ENCODE measurements around the gene GTF2IRD1. TPM values are rescaled to one million over a fixed set of nuclear protein-coding genes. Genes with fewer than 3 reads are reported as not detected.

GTF2IRD1 gene
- polyA plus RNA-seq, 3 donors, result not detected

Small RNA genes lying within 50 kb of the gene (small RNA-seq; reads per million reads assigned to genes)
- not detected for gene RNA5SP233 (ENCODE audit: insufficient read length, low read depth)

Other genes with a start within 250 kb of the GTF2IRD1 start
- 100 to 1,000 TPM; 318 to 355 (median 349) TPM for gene LAT2, start 243.9 kb upstream of the GTF2IRD1 start, polyA plus RNA-seq
- gene RFC2, start 199.5 kb upstream of the GTF2IRD1 start, polyA plus RNA-seq, result 10 to 100 TPM; 12.8 to 42.1 (median 33.5) TPM
- 1 to 10 TPM; 1.1 to 5.2 (median 1.3) TPM for gene CLIP2, start 164.5 kb upstream of the GTF2IRD1 start, polyA plus RNA-seq
- gene GTF2I, start 203.8 kb downstream of the GTF2IRD1 start, polyA plus RNA-seq, result 10 to 100 TPM; 20.9 to 87.8 (median 28.2) TPM

Data from CD14-positive monocyte (primary cell).